GM21390 (cell line): ENCODE data around the gene TOR4A.

Experiments used
- ATAC-seq: cut with Tn5 transposase; IDR thresholded peaks from one replicate; pipeline ENCODE4 v1.9.1; 2021; ENCODE audit not compliant: unreplicated experiment

TOR4A gene

GRCh38 chr9:137304383-137305059, 27.0 kb downstream of the TOR4A start:
- no peak for ATAC-seq

DNA sequence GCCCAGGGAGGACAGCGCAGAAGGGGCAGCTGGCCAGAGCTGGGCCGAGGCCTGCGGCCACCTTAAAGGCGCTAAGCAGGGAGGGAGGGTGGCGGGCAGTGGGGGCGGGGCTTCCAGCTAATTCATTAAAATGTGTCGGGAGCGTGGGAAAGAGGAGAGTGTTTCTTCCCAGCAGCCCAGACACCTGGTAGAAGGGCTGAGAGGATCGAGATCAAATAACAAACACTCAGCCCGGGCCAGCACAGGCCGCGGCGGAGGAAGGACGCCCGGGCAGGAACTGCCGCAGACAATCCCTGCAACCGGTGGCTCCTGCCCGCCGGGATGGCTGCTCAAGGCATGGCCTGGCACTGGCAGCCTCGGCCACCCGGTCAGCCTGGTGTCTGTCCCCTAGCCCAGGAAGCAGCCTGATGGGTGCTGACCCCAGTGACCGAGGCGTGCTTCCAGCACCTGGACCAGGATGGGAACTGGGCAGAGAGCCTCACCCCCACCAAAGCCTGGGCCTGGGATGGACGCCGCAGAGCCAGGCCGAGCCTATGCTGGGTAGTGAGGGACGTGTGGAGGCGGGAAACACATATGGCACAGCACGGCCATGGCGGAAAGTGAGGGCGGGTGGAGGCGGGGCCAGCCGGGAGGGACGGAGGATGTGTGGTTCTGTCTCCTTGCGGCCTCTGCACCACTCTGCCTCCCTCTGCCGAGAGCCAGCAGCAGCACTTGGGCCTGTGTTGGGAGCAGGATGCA, 27.7 kb downstream of the TOR4A start:
- ATAC-seq = no peak

DNA sequence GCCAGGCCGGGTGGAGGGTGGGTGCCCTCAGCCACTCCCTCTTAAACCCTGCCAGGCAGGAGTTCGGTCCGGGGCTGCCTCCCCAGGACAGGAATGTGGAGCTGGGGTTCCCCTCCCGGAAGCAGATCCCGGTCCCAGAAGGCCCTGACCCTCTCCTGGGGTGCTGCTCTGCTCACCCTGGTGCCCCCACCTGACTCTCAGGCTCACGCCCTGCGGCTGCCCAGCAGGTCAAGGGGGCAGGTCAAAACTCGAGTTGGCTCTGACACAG, 28.2 kb downstream of the TOR4A start:
- no peak for ATAC-seq

DNA sequence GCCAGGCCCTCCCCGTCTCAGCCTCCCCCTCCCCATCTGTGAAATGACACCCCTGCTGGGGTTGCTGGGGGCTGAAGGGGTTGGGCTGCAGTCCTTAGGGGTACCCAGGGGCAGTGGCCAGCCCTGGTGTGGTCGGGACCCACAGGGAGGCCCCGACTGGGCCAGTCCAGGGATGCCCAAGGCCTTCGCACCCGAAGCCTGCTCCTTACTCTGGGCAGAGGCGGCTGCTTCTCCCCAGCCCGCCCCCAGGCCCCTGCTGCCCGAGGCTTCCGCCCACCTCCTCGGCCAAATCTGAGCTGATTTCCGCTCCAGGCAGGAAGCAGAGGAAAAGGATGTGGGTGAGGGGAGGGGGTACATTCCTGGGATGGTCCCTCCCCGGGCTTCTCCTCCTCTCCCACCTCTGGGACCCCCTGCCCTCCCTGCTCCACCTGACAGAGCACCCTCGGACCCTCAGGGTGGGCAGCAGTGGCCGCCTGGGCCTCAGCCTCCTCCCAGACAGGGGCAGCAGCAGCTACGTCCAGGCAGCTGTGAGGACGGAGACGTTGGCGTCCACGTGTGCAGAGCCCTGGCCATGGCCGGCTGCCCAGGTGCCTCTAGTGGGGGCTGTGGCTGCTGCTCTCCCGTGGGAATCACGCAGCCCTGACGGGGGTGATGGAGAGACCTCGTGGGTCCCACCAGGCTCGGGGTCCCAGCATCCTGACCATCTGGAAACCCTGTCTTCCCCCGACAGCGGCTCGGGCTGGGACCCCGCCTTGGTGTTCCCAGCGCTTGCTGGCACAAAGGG, 28.7 kb downstream of the TOR4A start:
- ATAC-seq = no peak

GRCh38 chr9:137306850-137307254, 29.3 kb downstream of the TOR4A start:
- ATAC-seq = no peak

GRCh38 chr9:137307255-137308056, 29.9 kb downstream of the TOR4A start:
- no peak for ATAC-seq

DNA sequence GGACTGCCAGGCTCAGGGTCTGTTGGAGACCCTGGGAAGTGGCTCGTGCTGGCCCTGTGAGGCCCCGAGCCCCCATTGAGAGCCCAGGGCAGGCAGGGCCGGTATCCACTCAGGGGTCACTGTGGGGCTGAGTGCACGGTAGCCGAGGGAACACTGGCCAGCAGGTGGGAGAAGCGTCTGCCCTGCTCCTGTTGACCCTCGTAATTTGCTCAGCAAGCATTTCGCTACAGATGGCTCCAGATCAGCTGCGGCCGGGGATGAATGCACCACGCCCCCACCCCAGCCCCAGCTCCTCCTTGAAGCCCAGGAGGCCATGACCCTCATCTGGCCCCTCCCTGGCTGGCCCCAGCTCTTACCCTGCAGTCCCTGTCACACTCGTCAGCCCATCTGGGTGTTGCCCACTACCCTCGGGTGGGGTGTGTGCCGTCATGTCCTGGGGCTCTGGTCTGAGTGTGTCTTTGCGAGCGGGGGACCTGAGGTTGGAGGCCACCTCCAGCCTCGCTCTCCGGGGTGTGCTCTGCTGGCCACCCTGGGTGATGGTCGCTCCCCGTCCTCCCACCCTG, 30.6 kb downstream of the TOR4A start:
- no peak for ATAC-seq

- ATAC-seq = no peak
These were observed 32.1 kb downstream of the TOR4A start for GRCh38 chr9:137309368-137310188.

DNA sequence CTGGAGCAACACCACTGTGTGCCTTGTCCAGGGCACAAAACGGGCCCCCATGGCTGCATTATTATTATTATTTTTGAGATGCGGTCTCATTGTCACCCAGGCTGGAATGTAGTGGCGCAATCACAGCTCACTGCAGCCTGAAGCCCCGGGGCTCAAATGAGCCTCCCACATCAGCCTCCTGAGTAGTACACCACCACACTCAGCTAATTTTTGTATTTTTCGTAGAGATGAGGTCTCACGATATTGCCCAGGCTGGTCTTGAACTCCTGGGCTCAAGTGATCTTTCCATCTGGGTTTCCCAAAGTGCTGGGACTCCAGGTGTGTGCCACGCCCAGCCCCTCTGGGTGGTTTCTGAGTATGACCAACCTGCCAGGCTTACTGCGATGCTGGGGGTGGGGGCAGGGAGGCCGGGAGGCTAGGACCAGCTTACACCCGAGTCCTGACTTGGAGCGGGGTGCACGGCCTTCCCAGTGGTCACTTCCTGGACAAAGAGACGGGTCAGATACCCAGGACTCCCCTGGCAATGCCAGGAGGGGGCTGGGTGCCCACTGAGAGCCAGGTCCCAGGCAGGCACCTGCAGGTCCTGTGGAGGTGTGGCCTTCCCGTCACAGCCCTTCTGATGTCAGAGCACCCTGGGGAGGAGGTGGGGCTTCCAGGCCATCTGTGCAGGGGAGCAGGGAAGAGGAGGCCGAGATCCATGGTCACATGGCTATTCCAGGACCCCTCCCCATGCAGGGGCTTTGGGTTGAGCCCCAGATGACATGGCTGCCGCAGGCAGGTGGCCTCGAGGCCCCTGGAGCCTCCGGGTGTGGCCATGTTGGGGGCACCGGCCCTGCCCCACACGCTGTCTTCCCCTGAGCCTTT, 32.9 kb downstream of the TOR4A start:
- no peak for ATAC-seq

GRCh38 chr9:137311171-137311985, 33.9 kb downstream of the TOR4A start:
- ATAC-seq = no peak

DNA sequence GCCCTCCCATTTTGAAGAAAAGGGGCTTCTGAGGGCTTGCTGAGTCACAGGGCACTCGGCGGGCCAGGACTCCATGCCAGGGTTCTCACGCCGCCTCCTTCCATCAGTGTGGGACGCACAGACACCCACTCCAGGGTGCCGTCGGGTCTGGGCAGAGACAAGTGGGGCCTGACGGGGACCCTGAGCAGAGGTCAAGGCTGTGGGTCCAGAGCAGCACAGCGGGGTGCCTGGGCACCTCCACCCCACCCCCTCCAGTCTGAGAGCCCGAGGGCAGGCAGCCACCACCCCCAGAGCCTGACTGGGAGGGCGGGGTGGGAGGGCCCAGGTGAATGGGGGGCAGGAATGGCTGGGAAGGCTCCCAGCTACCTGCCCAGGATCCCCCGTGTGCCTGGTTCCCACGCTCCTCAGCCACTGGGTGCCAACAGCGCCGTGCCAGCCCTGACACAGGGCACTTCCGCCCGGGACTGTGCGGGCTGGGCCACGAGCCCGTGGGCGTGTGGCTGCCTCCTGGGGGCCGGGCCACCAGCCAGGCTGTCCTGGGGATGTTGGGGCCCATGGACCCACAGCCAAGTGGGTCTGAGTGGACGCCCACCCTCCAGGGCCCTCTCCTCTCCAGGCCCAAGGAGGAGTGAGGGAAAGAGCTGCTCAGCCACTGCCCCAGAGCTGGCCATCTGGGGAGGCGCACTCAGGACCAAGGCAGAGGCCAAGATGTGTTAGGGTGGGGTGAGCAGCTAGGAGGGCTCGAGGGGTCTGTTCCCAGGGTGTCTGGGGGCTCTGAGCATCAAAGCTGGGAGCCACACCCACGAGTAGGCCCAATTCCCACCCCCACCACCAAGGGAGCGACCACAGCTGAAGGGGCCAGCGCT, 34.7 kb downstream of the TOR4A start:
- ATAC-seq = no peak

DNA sequence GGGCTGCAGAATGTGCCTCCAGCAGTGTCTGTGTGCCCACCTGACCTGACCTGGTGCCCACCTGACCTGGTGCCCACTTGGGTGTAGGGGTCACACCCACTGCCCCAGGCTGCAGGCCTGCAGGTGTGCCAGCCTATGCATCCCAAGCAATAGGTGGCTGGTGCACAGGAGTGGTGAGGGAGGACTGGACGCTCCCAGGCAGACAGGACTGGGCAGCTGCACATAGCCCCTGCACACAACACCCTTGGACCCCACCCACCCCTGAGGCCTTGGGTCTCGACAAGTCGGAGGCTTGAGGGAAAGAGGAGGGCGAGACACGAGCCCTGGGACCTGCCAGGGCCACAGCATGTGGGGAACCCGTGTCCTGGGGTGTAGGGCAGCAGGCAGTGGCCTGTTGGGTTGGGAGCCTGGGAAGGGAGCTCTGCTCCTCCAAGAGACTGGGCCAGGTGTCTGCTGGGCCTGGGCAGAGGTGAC, 35.4 kb downstream of the TOR4A start:
- ATAC-seq = no peak

DNA sequence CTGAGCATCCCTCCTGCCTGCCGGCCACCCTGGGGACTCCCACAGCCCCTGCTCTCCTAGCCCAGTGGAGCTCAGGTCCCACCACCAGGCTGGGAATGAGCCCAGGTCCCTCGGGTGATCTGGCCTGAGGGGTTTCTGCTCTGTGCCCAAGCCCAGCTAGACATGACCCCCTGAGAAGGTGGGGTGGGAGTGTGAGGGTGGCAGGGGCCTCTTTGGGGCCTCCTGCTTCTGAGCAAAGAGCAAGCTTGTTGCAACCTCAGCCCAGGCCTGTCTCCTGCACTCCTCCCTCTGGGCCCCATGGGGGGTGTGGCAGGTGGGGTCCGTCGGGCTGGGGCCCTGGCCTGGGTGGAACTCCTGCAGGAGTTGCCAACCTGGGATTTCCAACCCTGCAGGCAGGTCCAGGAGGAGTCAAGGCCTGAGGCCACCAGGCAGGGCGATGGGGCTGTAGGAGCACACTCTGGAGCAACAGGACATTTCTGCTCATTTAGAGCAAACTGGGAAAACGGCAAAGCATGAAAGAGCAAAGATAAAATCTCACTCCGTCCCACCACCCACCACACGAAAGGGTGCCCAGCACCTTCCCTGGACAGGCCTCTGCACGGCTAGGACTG, 35.9 kb downstream of the TOR4A start:
- no peak for ATAC-seq

DNA sequence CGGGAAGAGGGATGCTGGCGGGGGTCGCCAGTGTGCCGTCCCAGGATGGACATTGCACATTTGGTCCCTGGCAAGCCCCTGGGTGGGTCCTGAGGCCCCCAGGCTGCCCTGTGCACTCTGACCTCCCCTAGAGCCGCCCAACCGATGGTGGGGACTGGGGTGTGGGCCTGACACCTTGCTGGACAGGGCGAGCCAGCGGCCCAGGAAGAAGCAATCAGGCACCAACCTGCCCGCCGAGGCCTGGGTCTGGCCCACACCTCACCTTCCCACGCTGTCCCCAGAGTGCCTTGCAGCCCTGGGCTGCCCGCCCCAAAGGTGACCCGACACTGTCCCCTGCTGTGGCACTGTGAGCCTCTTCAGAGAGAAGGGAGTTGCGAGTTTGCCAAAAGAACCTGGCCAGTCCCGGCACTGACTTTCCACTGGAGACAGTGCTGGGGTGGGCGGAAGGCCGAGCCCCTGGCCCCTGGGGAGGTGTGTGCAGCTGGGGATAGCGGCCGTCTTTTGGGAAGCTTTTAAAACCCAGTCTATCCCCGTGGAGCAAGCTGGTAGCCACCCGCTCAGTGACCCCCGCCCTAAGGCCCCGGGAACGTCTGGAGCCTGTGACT, 36.5 kb downstream of the TOR4A start:
- no peak for ATAC-seq

GRCh38 chr9:137314561-137315560, 37.3 kb downstream of the TOR4A start:
- no peak for ATAC-seq
